ENCODE results near the gene STX11. TPM values are rescaled to one million over a fixed set of nuclear protein-coding genes. Genes with fewer than 3 reads are reported as not detected.

Gene STX11
- total and polyA plus RNA-seq, 8 donors = 2.2 to 11.7 (median 2.6) TPM; not detected in 1

DNA sequence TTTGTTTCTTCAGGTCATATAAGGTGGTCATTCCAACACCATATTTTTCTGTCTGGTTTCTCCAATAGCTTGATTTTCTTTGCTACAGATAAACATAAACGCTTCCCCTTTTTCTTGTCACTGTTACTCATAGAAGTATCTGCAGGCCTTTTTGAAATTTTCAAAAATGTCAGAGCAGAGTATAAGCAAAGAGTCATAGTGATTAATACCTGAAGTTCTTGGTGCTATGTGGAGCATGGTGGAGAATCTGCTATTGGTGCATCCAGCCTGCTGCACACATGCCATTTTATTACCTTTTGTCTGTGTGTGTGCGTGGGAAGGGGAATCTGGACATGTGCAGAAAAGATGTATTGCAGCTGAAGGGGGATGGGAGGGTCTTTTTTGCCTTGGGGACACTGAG lies 19.7 kb downstream of the STX11 start:
- Histone ChIP-seq H3K27me3 (no peaks in the 10 kb centered on the region), H3K4me1 (no peaks in the 10 kb centered on the region), H3K36me3 (no peaks in the 10 kb centered on the region), H3K27ac (no peak overlapping the region), H3K9me3 (no peaks in the 10 kb centered on the region), H3K4me3 (no peak overlapping the region)
- DNase-seq = no peak
- intact Hi-C loops (cut with DNase I; ENCODE audit: low total_unique reads) = no loop called here
- TF ChIP-seq POLR2A (IDR thresholded peaks at IDR 0.05) (no peak), POLR2AphosphoS5 (IDR thresholded peaks at IDR 0.05) (no peak), EP300 (IDR thresholded peaks at IDR 0.05) (no peak)
- TF ChIP-seq, protein P1, sequence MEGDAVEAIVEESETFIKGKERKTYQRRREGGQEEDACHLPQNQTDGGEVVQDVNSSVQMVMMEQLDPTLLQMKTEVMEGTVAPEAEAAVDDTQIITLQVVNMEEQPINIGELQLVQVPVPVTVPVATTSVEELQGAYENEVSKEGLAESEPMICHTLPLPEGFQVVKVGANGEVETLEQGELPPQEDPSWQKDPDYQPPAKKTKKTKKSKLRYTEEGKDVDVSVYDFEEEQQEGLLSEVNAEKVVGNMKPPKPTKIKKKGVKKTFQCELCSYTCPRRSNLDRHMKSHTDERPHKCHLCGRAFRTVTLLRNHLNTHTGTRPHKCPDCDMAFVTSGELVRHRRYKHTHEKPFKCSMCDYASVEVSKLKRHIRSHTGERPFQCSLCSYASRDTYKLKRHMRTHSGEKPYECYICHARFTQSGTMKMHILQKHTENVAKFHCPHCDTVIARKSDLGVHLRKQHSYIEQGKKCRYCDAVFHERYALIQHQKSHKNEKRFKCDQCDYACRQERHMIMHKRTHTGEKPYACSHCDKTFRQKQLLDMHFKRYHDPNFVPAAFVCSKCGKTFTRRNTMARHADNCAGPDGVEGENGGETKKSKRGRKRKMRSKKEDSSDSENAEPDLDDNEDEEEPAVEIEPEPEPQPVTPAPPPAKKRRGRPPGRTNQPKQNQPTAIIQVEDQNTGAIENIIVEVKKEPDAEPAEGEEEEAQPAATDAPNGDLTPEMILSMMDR (IDR thresholded peaks at IDR 0.05) = no peak
- 83 to 94% (median 90%) methylated on average over 2 of the region's 2 CpGs for WGBS, 5 donors

DNA sequence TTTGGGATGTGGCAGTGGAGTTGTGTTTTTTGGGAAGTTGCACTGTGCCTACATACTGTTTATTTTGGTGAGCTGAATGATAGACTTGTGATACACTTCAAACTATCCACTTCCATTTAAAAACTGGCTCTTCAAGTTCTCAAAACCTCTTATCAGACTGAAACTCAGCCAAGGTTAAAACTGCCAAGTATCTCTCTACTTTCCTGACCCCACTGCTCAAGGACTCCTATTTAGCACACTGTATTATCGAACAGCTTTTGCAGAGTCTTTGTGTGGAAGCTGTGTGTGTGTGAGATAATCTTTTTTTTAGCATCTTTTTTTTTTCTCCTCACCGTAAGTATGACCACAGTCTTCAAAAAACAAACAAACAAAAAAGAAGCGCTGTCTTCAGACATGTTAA lies 21.1 kb downstream of the STX11 start:
- WGBS, 5 donors = 48 to 73% (median 63%) methylated on average over 3 of the region's 3 CpGs
- no peak overlapping the region for H3K27ac ChIP-seq
- no peaks in the 10 kb centered on the region for H3K27me3 ChIP-seq
- no peak for DNase-seq
- no peak overlapping the region for H3K4me3 ChIP-seq
- intact Hi-C loops (cut with DNase I; ENCODE audit: low total_unique reads) = no loop called here
- TF ChIP-seq, protein P1 (IDR thresholded peaks at IDR 0.05) = no peak
- TF ChIP-seq POLR2AphosphoS5 (IDR thresholded peaks at IDR 0.05) (no peak), POLR2A (IDR thresholded peaks at IDR 0.05) (no peak), EP300 (IDR thresholded peaks at IDR 0.05) (no peak)
- H3K9me3 ChIP-seq = no peaks in the 10 kb centered on the region
- no peaks in the 10 kb centered on the region for H3K36me3 ChIP-seq
- H3K4me1 ChIP-seq = no peaks in the 10 kb centered on the region

DNA sequence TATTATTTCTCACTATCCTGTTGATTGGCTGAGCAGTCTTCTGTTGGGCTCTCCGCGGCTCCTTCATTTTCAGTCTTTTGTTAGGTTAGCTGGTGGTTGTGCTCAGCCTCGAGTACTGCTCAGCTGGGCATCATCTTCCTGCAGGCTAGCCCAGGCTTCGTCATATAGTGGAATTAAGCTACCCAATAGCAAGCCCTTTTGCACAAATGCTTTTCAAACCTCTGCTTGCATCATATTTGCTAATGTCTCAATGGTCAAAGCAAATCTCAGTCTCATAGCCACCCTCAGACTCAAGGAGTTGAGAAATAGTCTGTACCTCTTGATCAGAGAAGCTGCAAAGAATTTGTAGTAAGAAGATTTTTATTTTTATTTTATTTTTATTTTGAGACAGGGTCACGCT lies 23.7 kb downstream of the STX11 start:
- Histone ChIP-seq H3K4me3 (no peak overlapping the region), H3K27me3 (no peaks in the 10 kb centered on the region), H3K9me3 (no peaks in the 10 kb centered on the region), H3K36me3 (no peaks in the 10 kb centered on the region), H3K27ac (no peak overlapping the region), H3K4me1 (no peaks in the 10 kb centered on the region)
- DNase-seq = no peak
- intact Hi-C loops (cut with DNase I; ENCODE audit: low total_unique reads) = no loop called here
- no peak for TF ChIP-seq POLR2AphosphoS5 (IDR thresholded peaks at IDR 0.05)
- TF ChIP-seq POLR2A (IDR thresholded peaks at IDR 0.05) = no peak
- no peak for TF ChIP-seq EP300 (IDR thresholded peaks at IDR 0.05)
- TF ChIP-seq, protein P1 (IDR thresholded peaks at IDR 0.05) = no peak
- 80 to 96% (median 92%) methylated on average over 5 of the region's 5 CpGs for WGBS, 5 donors

DNA sequence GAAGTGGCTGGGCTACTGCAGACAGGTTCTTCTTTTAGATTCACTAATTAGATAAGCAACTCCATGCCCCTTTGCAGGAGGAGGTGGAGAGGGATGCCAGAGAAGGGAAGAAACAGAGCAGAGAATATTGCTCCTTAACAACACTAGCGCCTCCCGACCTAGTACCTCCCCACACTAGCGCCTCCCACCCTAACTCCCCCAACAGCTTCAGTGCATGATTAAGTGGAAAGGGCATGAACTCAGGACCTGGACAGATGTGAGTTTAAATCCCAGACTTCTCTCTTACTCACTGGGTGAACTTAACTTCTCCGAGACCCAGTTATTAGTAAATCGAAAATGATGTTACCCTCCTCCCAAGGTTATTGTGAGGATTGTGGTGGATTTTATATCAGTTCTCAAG lies 25.7 kb downstream of the STX11 start:
- 64 to 92% (median 83%) methylated on average over 5 of the region's 5 CpGs for WGBS, 5 donors
- intact Hi-C loops (cut with DNase I; ENCODE audit: low total_unique reads) = no loop called here
- H3K27ac ChIP-seq = no peak overlapping the region
- no peaks in the 10 kb centered on the region for H3K9me3 ChIP-seq
- no peak for DNase-seq
- no peak overlapping the region for H3K4me3 ChIP-seq
- no peaks in the 10 kb centered on the region for H3K27me3 ChIP-seq
- no peaks in the 10 kb centered on the region for H3K36me3 ChIP-seq
- H3K4me1 ChIP-seq = peaks cover 0 to 6% (median 0%) of the 10 kb centered on the region in 4 donors
- TF ChIP-seq POLR2A (IDR thresholded peaks at IDR 0.05) = no peak

DNA sequence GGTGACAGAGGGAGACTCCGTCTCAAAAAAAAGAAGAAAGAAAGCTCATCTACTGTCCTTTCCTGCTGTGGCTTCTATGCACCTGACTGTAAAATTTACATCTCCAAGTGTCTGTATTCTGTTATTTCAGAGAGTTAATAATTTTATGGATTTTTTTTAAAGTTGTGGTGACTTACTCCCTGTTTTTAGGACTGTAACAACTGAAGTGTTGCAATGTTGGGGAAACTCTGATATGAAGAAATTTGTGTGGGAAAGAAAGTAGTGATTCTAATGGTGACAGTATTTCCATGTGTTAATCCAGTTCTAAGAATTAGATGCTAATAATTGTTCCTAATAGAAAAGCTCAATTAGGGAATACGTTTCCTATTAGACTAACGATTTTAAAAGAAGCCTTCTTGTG lies 27.4 kb downstream of the STX11 start:
- Histone ChIP-seq H3K27me3 (no peaks in the 10 kb centered on the region), H3K36me3 (no peaks in the 10 kb centered on the region), H3K4me1 (peaks cover 0 to 6% (median 0%) of the 10 kb centered on the region in 4 donors), H3K27ac (no peak overlapping the region), H3K4me3 (no peak overlapping the region), H3K9me3 (no peaks in the 10 kb centered on the region)
- TF ChIP-seq POLR2AphosphoS5 (IDR thresholded peaks at IDR 0.05) (no peak), EP300 (IDR thresholded peaks at IDR 0.05) (no peak), POLR2A (IDR thresholded peaks at IDR 0.05) (no peak)
- TF ChIP-seq, protein P1 (IDR thresholded peaks at IDR 0.05) = no peak
- intact Hi-C loops (cut with DNase I; ENCODE audit: low total_unique reads) = no loop called here
- DNase-seq = no peak
- WGBS, 5 donors = 67 to 93% (median 92%) methylated on average over 3 of the region's 3 CpGs

All from stomach (tissue), 9 donors.